NCI-H345 treated with DMSO at 0.1 percent for 48 hours (cell line): ENCODE results near the gene HIBCH.
A peak's percentile ranks its signal among the peaks of the same experiment; 100 is the strongest.
"Not testable (repeated sequence)": the region's sequence is repeated elsewhere in the genome, so short reads cannot be mapped to it uniquely, and the experiment has no call there.

Source experiments
- DNase-seq: peaks from one replicate; lab custom pipeline; 2025; ENCODE audit not compliant: unreplicated experiment; lab: John Stamatoyannopoulos, UW

Gene HIBCH

DNA sequence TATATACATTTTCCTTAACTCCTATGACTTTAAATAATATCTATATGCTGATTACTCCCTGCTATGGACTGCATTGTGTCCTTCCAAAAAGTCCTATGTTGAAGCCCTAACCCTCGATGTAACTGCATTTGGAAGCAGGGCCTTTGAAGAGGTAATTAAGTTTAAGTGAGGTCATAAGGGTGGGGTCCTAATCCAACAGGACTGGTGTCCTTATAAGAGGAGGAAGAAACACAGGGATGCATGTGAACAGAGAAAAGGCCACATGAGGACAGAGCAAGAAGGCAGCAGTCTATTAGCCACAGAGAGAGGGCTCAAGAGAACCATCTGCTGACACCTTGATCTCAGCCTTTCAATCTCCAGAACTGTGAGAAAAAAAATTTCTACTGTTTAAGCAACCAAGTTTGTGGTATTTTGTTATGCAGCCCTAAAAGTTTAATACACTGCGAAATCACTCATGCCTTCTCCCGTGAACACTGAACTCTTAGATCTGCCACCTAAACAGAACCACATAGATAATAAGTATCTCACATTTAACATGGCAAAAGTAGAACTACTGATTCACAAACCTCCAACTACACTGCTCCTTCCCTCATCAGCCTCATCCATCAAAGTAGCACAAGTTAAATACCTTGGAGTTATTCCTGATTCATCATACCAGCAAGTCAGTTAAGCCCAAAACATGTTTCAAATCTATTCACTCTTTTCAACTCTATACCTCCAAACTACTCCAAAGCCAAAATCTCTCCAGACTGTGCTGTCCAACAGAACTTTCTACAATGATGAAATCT is 65.4 kb downstream of the HIBCH start:
- DNase-seq: no peak

DNA sequence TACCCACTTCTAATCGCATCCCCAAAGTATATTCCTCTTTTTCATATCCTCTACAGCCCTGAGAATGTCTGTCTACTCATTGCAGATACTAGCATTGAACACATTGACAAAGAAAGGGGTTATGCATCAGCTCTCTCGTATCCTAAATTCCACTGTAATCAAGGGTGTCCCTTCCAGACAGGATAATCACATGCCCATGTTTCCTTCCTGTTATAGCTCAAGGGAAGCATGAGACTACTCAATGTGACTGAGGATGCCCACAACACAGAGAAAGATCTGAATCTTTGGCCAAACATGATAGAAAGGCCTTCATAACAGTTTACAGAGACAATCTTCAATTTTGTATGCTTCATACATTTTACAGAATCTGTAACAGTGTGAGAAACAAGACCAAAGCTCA is 69.2 kb downstream of the HIBCH start:
- no peak for DNase-seq

DNA sequence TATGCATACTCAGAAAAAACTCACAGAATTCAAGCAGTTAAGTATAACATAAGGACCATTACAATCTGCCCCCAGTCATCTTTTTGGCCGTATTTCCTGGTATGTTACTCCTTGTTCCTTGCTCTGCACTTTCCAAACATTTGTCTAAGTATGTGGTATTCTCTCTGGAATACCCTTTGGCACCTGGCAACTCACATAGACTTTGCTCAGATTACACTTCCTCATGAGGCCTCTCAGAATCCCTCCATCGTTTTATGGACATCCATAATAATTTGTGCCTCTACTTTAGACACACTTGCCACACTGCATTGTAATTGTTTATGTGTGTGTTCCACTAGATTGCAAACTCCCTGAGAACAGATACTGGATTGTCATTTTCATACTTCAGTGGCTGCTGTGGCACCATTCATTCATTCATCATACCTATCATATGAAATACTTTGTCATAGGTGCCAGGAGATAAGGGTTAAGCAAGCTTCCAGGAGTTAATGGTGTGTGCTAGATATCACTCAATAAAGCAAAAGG is 84.0 kb downstream of the HIBCH start:
- DNase-seq: no peak

DNA sequence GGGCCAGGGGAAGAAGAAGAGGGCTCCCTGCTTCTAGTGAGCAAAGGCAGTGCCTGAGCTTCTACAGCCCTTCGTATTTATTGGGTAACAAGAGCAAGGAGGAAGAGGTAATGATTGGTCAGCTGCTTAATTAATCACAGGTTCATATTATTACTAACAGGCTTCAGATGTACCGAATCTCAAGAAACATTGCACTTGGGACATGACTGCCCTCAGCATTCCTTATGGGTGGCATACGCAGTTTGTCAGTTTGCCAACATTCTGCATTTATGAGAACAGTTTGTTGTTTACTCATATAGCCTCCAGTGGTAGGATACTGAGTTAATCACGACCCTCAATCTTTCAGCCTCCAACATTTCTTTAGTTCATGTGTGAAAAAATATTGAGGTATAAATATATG is 84.5 kb downstream of the HIBCH start:
- DNase-seq: no peak

DNA sequence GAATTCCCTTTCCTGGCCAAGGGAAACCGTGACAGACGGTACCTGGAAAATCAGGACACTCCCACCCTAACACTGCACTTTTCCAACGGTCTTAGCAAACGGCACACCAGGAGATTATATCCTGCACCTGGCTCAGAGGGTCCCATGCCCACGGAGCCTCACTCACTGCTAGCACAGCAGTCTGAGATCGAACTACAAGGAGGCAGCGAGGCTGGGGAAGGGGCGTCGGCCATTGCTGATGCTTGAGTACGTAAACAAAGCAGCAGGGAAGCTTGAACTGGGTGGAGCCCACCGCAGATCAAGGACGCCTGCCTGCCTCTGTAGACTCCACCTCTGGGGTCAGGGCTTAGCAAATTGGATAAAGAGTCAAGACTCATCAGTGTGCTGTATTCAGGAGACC is 95.6 kb downstream of the HIBCH start:
- not testable (repeated sequence) for DNase-seq

DNA sequence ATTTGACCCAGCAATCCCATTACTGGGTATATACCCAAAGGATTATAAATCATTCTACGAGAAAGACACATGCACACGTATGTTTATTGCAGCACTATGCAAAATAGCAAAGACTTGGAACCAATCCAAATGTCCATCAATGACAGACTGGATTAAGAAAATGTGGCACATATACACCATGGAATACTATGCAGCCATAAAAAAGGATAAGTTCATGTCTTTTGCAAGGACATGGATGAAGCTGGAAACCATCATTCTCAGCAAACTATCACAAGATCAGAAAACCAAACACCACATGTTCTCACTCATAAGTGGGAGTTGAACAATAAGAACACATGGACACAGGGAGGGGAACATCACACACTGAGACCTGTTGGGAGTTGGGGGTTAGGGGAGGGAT is 96.9 kb downstream of the HIBCH start:
- not testable (repeated sequence) for DNase-seq

DNA sequence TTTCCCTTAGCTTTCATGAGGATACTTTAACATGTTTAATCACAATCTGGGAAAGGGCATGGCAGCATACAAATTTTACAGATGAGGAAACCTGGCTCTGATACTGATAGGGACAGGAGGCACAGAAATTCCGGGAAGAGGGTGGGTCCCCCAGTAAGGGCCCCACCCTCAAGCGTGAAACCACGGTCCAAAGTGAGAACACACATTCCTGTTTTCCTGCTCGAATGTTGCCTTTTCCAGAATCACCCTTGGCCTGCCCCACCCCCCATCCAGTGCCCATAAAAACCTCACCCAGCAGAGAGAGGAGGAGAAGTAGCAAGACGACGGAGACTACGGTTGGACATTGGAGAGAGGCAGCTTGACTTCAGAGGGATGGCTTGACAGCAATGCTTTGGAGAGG is 98.2 kb downstream of the HIBCH start:
- no peak for DNase-seq

DNA sequence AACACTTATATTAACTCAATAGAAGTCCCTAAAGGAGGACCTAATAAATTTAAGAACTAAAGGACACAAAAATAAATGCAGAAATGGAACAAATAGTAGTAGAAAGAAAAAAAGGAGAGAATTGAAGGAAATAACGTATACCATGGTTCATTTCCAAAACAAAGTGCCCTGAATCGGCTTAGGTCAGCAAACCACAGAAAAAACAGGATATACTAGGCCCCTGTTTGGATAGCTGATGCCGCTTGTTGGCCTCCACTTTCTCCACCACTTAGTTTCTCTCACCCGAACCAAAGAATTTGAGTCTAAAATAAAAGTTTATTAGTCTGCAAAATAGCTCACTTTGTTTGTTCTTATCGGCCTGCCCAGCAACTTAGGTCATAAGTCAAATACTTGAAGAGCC is 100.4 kb downstream of the HIBCH start:
- DNase-seq: no peak

DNA sequence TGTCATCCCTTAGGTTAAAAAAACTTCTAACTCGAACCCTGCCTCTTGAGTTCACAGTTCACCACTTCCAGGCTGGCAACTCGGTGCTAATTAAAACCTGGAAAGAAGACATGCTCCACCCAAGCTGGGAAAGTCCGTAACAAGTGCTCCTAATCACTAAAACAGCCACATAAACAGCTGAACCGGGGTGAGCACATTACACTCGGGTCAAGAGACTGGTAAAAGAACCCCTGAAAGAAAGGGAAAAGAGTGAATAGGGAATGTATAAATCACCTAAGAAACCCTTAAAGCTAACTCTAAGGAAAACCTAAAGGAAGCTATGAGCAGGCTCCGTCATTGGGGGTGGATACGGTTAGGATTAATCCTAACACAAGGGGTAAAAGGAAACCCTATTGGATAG is 102.0 kb downstream of the HIBCH start:
- no peak for DNase-seq

DNA sequence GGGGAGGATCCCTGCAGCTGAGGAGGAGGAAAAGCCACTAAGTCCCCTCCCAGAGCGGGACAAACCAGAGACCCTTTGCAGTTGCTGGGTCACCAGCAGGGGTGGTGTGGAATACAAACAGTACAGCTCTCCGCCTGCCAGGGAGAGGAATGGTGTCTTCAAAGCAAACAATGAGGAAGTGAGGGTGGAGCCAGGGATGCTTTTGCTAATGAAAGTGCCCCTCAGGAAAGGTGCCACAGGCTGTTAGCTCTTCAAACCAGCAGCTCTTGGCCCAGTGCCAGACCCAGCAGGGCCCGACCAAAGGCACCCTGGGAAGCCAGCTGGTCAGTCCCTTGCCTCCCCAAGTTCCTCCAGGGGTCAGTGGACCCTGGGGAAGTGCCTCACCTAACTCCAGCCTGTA is 102.8 kb downstream of the HIBCH start:
- peak; percentile 89 for DNase-seq

DNA sequence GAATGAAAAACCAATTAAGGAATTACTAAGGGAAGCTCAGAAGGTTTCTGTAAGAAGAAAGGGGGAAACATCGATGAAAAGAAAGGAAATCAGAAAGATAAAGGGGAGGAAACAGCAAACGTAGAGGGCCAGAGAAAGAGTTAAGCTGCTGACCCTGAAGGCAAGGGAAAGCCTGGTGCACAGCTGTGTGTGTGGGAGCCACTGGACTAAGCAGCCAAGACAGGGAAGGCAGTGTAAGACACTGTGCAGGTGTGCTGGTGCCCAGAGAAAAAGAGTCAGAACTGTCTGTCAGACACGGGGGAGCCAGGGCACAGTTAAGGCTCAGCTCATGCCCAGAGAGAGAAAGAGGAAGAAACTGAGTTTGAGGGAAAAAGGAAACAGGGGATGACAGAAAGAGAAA is 104.0 kb downstream of the HIBCH start:
- DNase-seq: no peak

DNA sequence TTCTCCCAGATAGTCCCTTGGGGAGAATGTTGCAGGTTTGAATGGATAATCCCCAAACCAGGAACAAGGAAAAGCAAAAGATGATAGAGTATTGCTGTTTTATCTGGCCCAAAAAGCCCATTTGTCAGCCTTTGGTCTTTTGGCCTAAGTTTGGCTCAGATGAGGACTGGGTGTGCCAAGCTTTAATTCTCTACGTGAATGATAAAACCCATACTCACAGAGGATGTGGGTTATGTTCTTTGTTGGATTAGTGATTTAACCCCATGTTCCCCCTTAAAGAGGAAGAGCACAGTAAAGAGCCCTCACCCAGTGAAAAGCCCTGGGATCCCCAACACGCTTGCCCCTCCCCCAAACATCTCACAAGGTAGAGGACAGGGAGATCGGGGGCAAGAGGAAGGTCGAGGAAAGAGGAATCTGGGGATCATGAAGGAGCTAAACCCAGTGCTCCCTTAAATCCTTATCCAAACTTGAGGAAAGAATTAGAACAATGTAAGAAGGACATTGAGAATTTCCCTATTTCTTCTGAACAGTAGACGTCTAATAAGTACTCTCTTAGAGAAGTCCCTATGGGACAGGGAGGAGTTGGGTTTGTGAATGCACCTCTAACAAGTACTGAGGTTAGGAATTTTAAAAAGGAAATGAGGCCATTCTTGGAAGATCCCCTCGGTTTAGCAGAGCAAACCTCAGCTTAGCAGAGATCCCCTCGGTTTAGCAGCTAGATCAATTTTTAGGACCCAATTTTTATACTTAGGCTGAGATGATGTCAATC is 105.0 kb downstream of the HIBCH start:
- DNase-seq: no peak

DNA sequence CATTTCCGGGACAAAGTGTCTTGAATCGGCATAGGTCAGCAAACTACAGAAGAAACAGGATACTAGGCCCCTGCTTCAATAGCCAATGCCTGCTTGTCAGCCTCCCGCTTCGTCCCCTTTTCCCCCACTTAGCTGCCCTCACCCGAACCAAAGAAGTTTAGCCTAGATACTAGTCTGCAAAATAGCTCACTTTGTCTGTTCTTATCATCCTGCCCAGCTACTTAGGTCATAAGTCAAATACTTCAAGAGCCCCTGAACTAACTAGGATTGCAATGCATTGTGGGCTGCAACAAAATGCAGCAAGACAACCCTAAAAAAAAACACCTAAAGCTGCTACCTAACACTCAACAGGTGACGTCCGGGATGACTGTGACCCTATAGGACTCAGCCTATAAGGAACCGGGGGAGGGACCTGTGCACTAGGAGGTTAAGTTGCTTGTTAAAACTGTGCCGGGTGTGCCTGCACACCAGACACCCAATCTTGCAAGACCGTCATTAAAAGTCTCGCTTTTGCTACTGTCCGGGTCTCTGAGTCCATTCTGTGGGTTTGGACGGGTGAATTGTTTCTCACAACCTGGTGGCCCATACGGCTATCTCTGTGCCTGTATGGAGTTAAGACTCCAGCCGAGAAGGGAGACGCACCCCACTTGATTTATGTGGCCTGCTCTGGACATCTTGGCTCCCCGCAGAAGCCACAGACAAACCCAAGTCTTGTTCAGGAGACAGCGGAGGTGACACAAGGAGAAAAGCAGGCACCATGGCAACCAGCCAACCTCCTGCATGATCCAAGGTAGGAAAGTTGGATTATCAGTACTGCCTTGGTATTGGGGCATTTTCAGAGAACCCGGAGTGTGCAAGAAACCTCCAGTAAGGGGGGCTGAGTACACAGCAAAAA is 105.9 kb downstream of the HIBCH start:
- DNase-seq: no peak

DNA sequence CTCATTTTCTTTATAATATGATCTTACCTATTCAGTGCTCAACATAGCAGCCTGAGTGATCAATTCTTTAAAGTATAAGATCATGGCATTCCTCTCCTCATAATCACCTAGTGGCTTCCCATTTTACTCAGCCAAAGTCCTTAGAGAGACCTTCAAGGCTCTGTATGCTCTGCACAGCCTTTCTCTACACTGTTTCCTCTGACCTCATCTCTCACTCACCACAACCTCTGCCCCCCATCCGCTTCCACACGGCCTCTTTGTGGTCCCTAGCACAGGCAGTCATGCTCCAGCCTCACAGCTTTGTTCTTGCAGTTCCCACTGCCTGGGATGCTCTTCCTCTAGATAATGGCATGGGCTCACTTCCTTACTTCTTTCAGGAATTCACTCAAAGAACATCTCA is 109.2 kb downstream of the HIBCH start:
- DNase-seq: no peak

DNA sequence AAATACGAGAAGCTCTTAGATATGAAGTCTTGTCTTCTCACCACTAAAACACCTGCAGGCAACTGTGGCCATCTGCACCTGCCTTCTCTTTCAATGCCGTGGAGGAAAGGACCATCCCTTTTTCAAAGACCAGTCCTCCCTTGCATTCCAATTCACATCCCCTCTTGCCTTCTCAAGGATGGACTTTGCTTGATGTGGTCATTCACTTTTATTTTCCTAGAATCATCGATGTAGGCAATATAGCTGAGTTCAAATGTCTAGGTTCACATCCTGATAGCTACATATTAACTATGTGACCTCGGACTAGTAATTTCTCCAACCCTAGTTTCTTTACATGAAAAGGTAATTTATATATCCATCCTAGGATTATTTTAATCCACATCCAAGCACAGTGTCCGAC is 110.1 kb downstream of the HIBCH start:
- DNase-seq: no peak

DNA sequence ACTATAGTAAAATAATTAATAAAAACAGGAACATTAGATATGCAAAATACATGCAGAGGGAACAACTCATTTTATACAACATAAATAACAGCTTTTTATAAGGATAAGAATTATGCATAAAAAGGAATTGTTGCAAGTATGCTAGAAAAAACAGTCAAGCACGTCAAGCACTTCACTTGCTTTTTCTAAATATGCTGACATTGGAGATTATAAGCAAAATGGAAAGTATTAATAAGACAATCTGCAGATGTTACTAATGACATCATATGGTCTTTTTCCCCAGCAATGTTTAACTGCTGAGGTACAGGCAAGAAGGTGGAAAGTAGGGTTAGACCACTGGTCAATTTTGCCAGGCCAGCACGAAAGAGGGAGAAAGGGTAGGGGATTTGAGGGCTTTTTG is 111.7 kb downstream of the HIBCH start:
- DNase-seq: no peak

DNA sequence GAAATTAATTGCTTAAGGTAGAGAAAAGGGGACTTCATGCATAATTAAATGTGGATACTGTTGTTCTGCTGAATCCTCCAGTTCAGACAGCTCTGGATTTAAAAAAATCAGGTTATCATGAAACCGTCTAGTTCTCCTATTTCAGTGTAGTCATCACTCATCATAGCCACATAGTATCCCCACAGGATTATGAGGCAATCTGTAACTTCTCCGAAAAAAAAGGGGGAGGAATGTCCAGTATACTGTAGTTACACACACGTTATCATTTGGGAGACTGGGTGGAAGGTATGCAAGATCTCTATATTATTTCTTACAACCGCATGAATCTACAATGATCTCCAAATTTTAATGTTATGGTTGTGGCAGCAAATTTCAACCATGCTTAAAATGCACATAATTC is 114.0 kb downstream of the HIBCH start:
- DNase-seq: no peak

DNA sequence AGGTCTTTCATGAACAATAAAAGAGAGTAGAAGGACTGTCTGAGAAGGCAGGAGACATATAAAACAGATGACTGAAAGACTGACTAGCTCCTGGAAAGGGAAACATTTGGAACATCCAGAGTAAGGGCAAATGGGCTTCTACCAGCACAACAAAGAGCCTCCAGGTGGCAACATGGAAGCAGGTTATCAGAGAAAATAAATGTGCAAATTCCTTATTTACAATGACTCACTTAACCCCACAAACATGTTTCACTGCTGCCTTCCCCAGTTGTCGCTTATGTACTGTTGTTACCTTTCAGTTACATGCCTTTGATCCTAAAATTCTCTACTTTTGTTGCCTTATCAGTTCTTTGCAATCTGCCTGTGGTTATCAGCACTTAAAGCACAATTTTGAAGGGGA is 117.0 kb downstream of the HIBCH start:
- no peak for DNase-seq

DNA sequence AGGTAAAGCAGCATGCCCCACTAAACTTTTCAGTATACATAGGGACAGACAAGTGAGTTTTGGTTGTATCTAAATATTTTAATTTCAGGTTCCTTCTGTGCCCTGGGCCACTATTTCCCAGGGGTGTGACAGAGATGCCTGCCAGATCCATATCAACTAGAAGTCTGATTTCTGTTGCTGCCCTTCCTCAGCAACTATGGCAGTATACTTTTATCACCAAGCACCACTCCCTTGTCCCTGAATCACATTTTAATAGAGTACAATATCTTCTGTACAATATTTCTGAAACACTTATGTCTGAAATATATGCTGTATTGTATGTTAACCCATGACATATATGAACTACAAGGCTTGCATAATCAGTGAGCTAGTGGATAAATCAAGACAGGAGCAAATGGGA is 117.6 kb downstream of the HIBCH start:
- no peak for DNase-seq

DNA sequence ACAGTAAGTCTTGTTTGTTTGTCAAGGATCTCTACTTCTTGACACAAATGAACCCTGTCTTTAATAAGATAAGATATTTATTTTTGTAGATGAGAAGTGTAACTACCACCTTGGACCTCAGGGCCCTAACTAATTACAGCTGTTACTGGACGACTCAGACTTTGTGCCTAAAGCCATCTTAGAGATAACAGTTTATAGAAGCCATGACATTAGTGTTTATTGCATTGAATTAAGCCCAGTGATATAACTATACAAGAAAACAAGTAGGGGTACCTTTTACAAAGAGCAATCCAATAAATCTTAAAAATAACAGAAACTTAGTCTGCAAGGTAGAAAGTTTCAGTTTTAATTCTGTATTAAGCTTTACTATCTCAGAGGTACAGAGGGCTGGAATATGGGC is 119.0 kb downstream of the HIBCH start:
- no peak for DNase-seq

DNA sequence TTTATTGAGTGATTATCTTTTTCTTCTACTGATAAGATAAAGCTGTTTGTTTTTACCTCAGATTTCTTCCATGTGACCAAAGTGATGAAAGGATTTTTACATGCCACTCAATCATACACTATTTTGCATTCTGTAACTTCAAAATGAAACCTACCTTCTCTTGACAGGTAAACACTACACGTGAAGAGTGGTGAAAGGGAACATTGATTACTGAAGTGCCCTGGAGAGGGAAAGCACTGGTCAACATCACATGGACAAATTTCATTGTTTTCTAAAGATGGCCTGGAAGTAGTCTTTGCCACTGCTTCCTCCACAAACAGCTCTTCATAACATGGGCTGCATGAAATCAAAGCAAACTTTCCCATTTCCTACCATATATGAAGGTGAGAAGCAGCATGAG is 120.1 kb downstream of the HIBCH start:
- no peak for DNase-seq
